Central memory CD8-positive, alpha-beta T cell (primary cell): ENCODE results near the gene LRFN2.

Experiments
- ATAC-seq: fragments of 150-1000 bp; cut with Tn5 transposase; replicated peaks from 2 replicates; pipeline ENCODE4 v1.10.0; 2022; ENCODE audit warnings: mild to moderate bottlenecking, moderate FRiP score, moderate number of reproducible peaks; ENCODE audit not compliant: poor library complexity, severe bottlenecking; ENCODE audit errors: extremely low read depth
- DNase-seq, 2 donors: peaks; one replicate each; pipeline ENCODE4 v3.0.0; 2021; ENCODE audit warnings: low spot score in 2 of 2
- H3K27ac Mint-ChIP-seq: one replicate; pipeline ENCODE4 v1.8.0; 2022; ENCODE audit warnings: low read depth, mild to moderate bottlenecking, moderate library complexity, mixed read lengths
- H3K27me3 Mint-ChIP-seq: one replicate; pipeline ENCODE4 v1.8.0; 2022; ENCODE audit warnings: mixed read lengths
- H3K36me3 Mint-ChIP-seq: one replicate; pipeline ENCODE4 v1.8.0; 2022; ENCODE audit warnings: mild to moderate bottlenecking, moderate library complexity, mixed read lengths; ENCODE audit not compliant: insufficient read depth
- H3K4me1 Mint-ChIP-seq: one replicate; pipeline ENCODE4 v1.8.0; 2022; ENCODE audit warnings: mixed read lengths
- H3K4me3 Mint-ChIP-seq: one replicate; pipeline ENCODE4 v1.8.0; 2022; ENCODE audit warnings: mild to moderate bottlenecking, moderate library complexity, mixed read lengths
- H3K9me3 Mint-ChIP-seq: one replicate; pipeline ENCODE4 v1.8.0; 2022; ENCODE audit warnings: mixed read lengths

Gene LRFN2

GRCh38 chr6:40392589-40392988 is 194.6 kb downstream of the LRFN2 start:
- ATAC-seq (no peak), DNase-seq (no peak)
- Mint-ChIP-seq H3K27me3 (peaks cover 18% of the 10 kb centered on the region), H3K36me3 (peaks cover 3% of the 10 kb centered on the region), H3K4me1 (peaks cover 26% of the 10 kb centered on the region), H3K9me3 (no peaks in the 10 kb centered on the region), H3K4me3 (no peak overlapping the region), H3K27ac (no peak overlapping the region)

- H3K4me3 Mint-ChIP-seq = no peak overlapping the region
- no peak for DNase-seq
- H3K9me3 Mint-ChIP-seq = no peaks in the 10 kb centered on the region
- peaks cover 3% of the 10 kb centered on the region for H3K36me3 Mint-ChIP-seq
- no peak for ATAC-seq
- peaks cover 32% of the 10 kb centered on the region for H3K4me1 Mint-ChIP-seq
- H3K27me3 Mint-ChIP-seq = peaks cover 21% of the 10 kb centered on the region
- no peak overlapping the region for H3K27ac Mint-ChIP-seq
Observed at GRCh38 chr6:40391851-40392517, 195.2 kb downstream of the LRFN2 start.

GRCh38 chr6:40391086-40391485 is 196.1 kb downstream of the LRFN2 start:
- ATAC-seq (no peak), DNase-seq (no peak)
- Mint-ChIP-seq H3K9me3 (no peaks in the 10 kb centered on the region), H3K36me3 (peaks cover 3% of the 10 kb centered on the region), H3K27me3 (peaks cover 21% of the 10 kb centered on the region), H3K27ac (peak overlapping the region; percentile 18), H3K4me3 (peak overlapping the region; percentile 27), H3K4me1 (peaks cover 41% of the 10 kb centered on the region)

- Mint-ChIP-seq H3K36me3 (peaks cover 3% of the 10 kb centered on the region), H3K27ac (peak overlapping the region; percentile 80), H3K27me3 (peaks cover 21% of the 10 kb centered on the region), H3K4me1 (peaks cover 41% of the 10 kb centered on the region), H3K4me3 (no peak overlapping the region), H3K9me3 (no peaks in the 10 kb centered on the region)
- ATAC-seq (no peak), DNase-seq (no peak)
Observed at GRCh38 chr6:40390144-40390800, 196.9 kb downstream of the LRFN2 start.

GRCh38 chr6:40389254-40389653 is 197.9 kb downstream of the LRFN2 start:
- peak overlapping the region; percentile 25 for H3K4me3 Mint-ChIP-seq

GRCh38 chr6:40387871-40388264 is 199.3 kb downstream of the LRFN2 start:
- Mint-ChIP-seq H3K27ac (peak overlapping the region; percentile 68), H3K4me1 (peaks cover 41% of the 10 kb centered on the region), H3K36me3 (peaks cover 3% of the 10 kb centered on the region), H3K4me3 (no peak overlapping the region), H3K27me3 (peaks cover 21% of the 10 kb centered on the region), H3K9me3 (no peaks in the 10 kb centered on the region)
- ATAC-seq (peak; percentile 19), DNase-seq (peak in 1 of 2 donors; percentile 9)

More at GRCh38 chr6:40389254-40389653, 197.9 kb downstream of the LRFN2 start:
- Mint-ChIP-seq H3K9me3 (no peaks in the 10 kb centered on the region), H3K27me3 (peaks cover 21% of the 10 kb centered on the region), H3K4me1 (peaks cover 41% of the 10 kb centered on the region), H3K36me3 (peaks cover 3% of the 10 kb centered on the region), H3K27ac (peak overlapping the region; percentile 80)
- peak in 1 of 2 donors; percentile 4 for DNase-seq
- ATAC-seq = no peak

GRCh38 chr6:40387127-40387870 is 199.9 kb downstream of the LRFN2 start:
- H3K9me3 Mint-ChIP-seq = no peaks in the 10 kb centered on the region
- H3K27me3 Mint-ChIP-seq = peaks cover 21% of the 10 kb centered on the region
- ATAC-seq = no peak
- no peak overlapping the region for H3K4me3 Mint-ChIP-seq
- H3K4me1 Mint-ChIP-seq = peaks cover 41% of the 10 kb centered on the region
- no peak for DNase-seq
- peak overlapping the region; percentile 68 for H3K27ac Mint-ChIP-seq
- H3K36me3 Mint-ChIP-seq = peaks cover 3% of the 10 kb centered on the region

- Mint-ChIP-seq H3K9me3 (no peaks in the 10 kb centered on the region), H3K4me3 (no peak overlapping the region), H3K27ac (no peak overlapping the region), H3K36me3 (peaks cover under 1% of the 10 kb centered on the region), H3K4me1 (peaks cover 39% of the 10 kb centered on the region), H3K27me3 (peaks cover 21% of the 10 kb centered on the region)
- DNase-seq (no peak), ATAC-seq (no peak)
Observed at GRCh38 chr6:40386200-40386599, 201.0 kb downstream of the LRFN2 start.

- H3K36me3 Mint-ChIP-seq = no peaks in the 10 kb centered on the region
- peak in 1 of 2 donors; percentile 7 for DNase-seq
- no peak for ATAC-seq
- H3K4me1 Mint-ChIP-seq = peaks cover 21% of the 10 kb centered on the region
- H3K27ac Mint-ChIP-seq = no peak overlapping the region
- H3K9me3 Mint-ChIP-seq = no peaks in the 10 kb centered on the region
- peaks cover 9% of the 10 kb centered on the region for H3K27me3 Mint-ChIP-seq
- H3K4me3 Mint-ChIP-seq = no peak overlapping the region
Observed at GRCh38 chr6:40383348-40384115, 203.6 kb downstream of the LRFN2 start.

GRCh38 chr6:40380271-40380670 is 206.9 kb downstream of the LRFN2 start:
- no peak for ATAC-seq
- Mint-ChIP-seq H3K9me3 (no peaks in the 10 kb centered on the region), H3K36me3 (peaks cover 2% of the 10 kb centered on the region), H3K4me3 (no peak overlapping the region), H3K27ac (no peak overlapping the region), H3K4me1 (peaks cover 13% of the 10 kb centered on the region), H3K27me3 (no peaks in the 10 kb centered on the region)
- peak in 1 of 2 donors; percentile 4 for DNase-seq

GRCh38 chr6:40379811-40380210 is 207.4 kb downstream of the LRFN2 start:
- Mint-ChIP-seq H3K4me3 (no peak overlapping the region), H3K27ac (no peak overlapping the region), H3K27me3 (no peaks in the 10 kb centered on the region), H3K4me1 (peaks cover 13% of the 10 kb centered on the region), H3K36me3 (peaks cover 2% of the 10 kb centered on the region), H3K9me3 (no peaks in the 10 kb centered on the region)
- ATAC-seq (no peak), DNase-seq (peak in 1 of 2 donors; percentile 4)

GRCh38 chr6:40378725-40379074 is 208.5 kb downstream of the LRFN2 start:
- peaks cover 13% of the 10 kb centered on the region for H3K4me1 Mint-ChIP-seq
- no peak for ATAC-seq
- no peak for DNase-seq
- H3K9me3 Mint-ChIP-seq = no peaks in the 10 kb centered on the region
- H3K27me3 Mint-ChIP-seq = no peaks in the 10 kb centered on the region
- no peak overlapping the region for H3K4me3 Mint-ChIP-seq
- peaks cover 2% of the 10 kb centered on the region for H3K36me3 Mint-ChIP-seq
- H3K27ac Mint-ChIP-seq = no peak overlapping the region
